ENCODE data around the gene POLR2J3.
"Not testable (repeated sequence)": the region's sequence is repeated elsewhere in the genome, so short reads cannot be mapped to it uniquely, and the experiment has no call there.

Gene POLR2J3

GRCh38 chr7:102517550-102518147 lies 54.7 kb downstream of the POLR2J3 start, which contains the start of gene RASA4B:
RASA4B (minus strand) TSS chr7:102517777; CDS start chr7:102517710, 67 bp downstream.
- DNase-seq = not testable (repeated sequence)

All from NCI-H1092 (cell line).